HG02759 (cell line): ENCODE measurements around the gene ASCC2.

ENCODE experiments used
- ATAC-seq: cut with Tn5 transposase; IDR thresholded peaks from one replicate; pipeline ENCODE4 v1.9.1; 2021; ENCODE audit warnings: mild to moderate bottlenecking, moderate library complexity; ENCODE audit not compliant: unreplicated experiment

Gene ASCC2

GRCh38 chr22:29819501-29819900, 18.6 kb downstream of the ASCC2 start:
- ATAC-seq = no peak

GRCh38 chr22:29817724-29818123, 20.4 kb downstream of the ASCC2 start:
- ATAC-seq = no peak

- ATAC-seq = no peak
These were observed 21.1 kb downstream of the ASCC2 start for GRCh38 chr22:29816980-29817379.

GRCh38 chr22:29816539-29816938, 21.5 kb downstream of the ASCC2 start:
- no peak for ATAC-seq

- no peak for ATAC-seq
These were observed 21.9 kb downstream of the ASCC2 start for GRCh38 chr22:29816128-29816527.

GRCh38 chr22:29815580-29815979, 22.5 kb downstream of the ASCC2 start:
- no peak for ATAC-seq

- ATAC-seq = no peak
These were observed 24.1 kb downstream of the ASCC2 start for GRCh38 chr22:29814003-29814402.

- no peak for ATAC-seq
These were observed 24.5 kb downstream of the ASCC2 start for GRCh38 chr22:29813563-29813962.

- ATAC-seq = no peak
These were observed 24.9 kb downstream of the ASCC2 start for GRCh38 chr22:29813126-29813525.

- no peak for ATAC-seq
These were observed 26.7 kb downstream of the ASCC2 start for GRCh38 chr22:29811377-29811776.

GRCh38 chr22:29810216-29810615, 27.9 kb downstream of the ASCC2 start:
- ATAC-seq = no peak

- no peak for ATAC-seq
These were observed 31.9 kb downstream of the ASCC2 start for GRCh38 chr22:29806196-29806595.

- ATAC-seq = no peak
These were observed 33.1 kb downstream of the ASCC2 start for GRCh38 chr22:29804985-29805384.

- no peak for ATAC-seq
These were observed 34.9 kb downstream of the ASCC2 start for GRCh38 chr22:29803190-29803589.

GRCh38 chr22:29801796-29802195, 36.3 kb downstream of the ASCC2 start:
- ATAC-seq = no peak

- ATAC-seq = no peak
These were observed 36.9 kb downstream of the ASCC2 start for GRCh38 chr22:29801153-29801552.

GRCh38 chr22:29799217-29799680, 38.8 kb downstream of the ASCC2 start:
- ATAC-seq = no peak

GRCh38 chr22:29798801-29799200, 39.3 kb downstream of the ASCC2 start:
- no peak for ATAC-seq

GRCh38 chr22:29798318-29798717, 39.8 kb downstream of the ASCC2 start:
- ATAC-seq = no peak

GRCh38 chr22:29797351-29797750, 40.7 kb downstream of the ASCC2 start:
- no peak for ATAC-seq

GRCh38 chr22:29795663-29796062, 42.4 kb downstream of the ASCC2 start:
- no peak for ATAC-seq

GRCh38 chr22:29793396-29793795, 44.7 kb downstream of the ASCC2 start:
- ATAC-seq = no peak

GRCh38 chr22:29790061-29790460, 48.0 kb downstream of the ASCC2 start:
- no peak for ATAC-seq
